Keratinocyte (primary cell): ENCODE data around the gene ADH1C. TPM values are rescaled to one million over a fixed set of nuclear protein-coding genes. Genes with fewer than 3 reads are reported as not detected.

Experiments
- DNase-seq: peaks from one replicate; pipeline ENCODE4 v3.0.0-alpha.2; 2011; ENCODE audit warnings: low read depth, missing footprints, low spot score
- FAIRE-seq: peaks from 2 replicates; lab custom pipeline; 2011; peaks lifted over from hg19 to GRCh38; lab: Jason Lieb, UNC
- H2AFZ ChIP-seq: 2 replicates; pipeline ENCODE4 v1.6.0; 2012; ENCODE audit warnings: low read length, control low read depth, inconsistent platforms; ENCODE audit not compliant: control insufficient read depth
- H3K27ac ChIP-seq: 2 replicates; pipeline ENCODE4 v1.5.1; 2011; ENCODE audit warnings: low read length; ENCODE audit not compliant: control insufficient read depth, insufficient read depth
- H3K27me3 ChIP-seq: 3 replicates; pipeline ENCODE4 v1.6.0; 2011; ENCODE audit warnings: low read length; ENCODE audit not compliant: control insufficient read depth, insufficient read depth; ENCODE audit errors: extremely low read depth
- H3K36me3 ChIP-seq, 2 experiments: 2 replicates in 1 of 2; 3 replicates in 1 of 2; pipeline ENCODE4 v1.5.1; 2011; ENCODE audit warnings: low read length in 2 of 2, mild to moderate bottlenecking in 1 of 2; ENCODE audit not compliant: control insufficient read depth in 2 of 2, insufficient read depth in 2 of 2; ENCODE audit errors: extremely low read depth in 1 of 2
- H3K4me1 ChIP-seq: 3 replicates; pipeline ENCODE4 v1.5.1; 2011; ENCODE audit warnings: low read length; ENCODE audit not compliant: control insufficient read depth, insufficient read depth; ENCODE audit errors: extremely low read depth
- H3K4me2 ChIP-seq: 3 replicates; pipeline ENCODE4 v1.6.0; 2011; ENCODE audit warnings: low read depth, low read length; ENCODE audit not compliant: control insufficient read depth, insufficient read depth; ENCODE audit errors: extremely low read depth
- H3K4me3 ChIP-seq, 3 experiments: fragments of 200-600 bp in 1 of 3; sonication (generic) in 1 of 3; 2 replicates in 2 of 3; 3 replicates in 1 of 3; pipeline ENCODE4 v1.5.1; 2011 to 2016; ENCODE audit warnings: low read length in 3 of 3, mild to moderate bottlenecking in 3 of 3, control low read depth in 2 of 3, inconsistent platforms in 1 of 3, low read depth in 1 of 3, mixed read lengths in 1 of 3, mixed run types in 1 of 3, moderate library complexity in 1 of 3; ENCODE audit not compliant: control insufficient read depth in 2 of 3, insufficient read depth in 2 of 3; ENCODE audit errors: extremely low read depth in 1 of 3
- H3K79me2 ChIP-seq: 2 replicates; pipeline ENCODE4 v1.6.0; 2012; ENCODE audit warnings: low read length; ENCODE audit not compliant: control insufficient read depth, insufficient read depth
- H3K9ac ChIP-seq: 3 replicates; pipeline ENCODE4 v1.6.0; 2011; ENCODE audit warnings: low read length; ENCODE audit not compliant: control insufficient read depth, insufficient read depth; ENCODE audit errors: extremely low read depth
- H3K9me1 ChIP-seq: 3 replicates; pipeline ENCODE4 v1.6.0; 2011; ENCODE audit warnings: low read length; ENCODE audit not compliant: control insufficient read depth, insufficient read depth; ENCODE audit errors: extremely low read depth
- H3K9me3 ChIP-seq: 2 replicates; pipeline ENCODE4 v1.5.1; 2012; ENCODE audit warnings: low read depth, low read length; ENCODE audit not compliant: control insufficient read depth
- H4K20me1 ChIP-seq: 3 replicates; pipeline ENCODE4 v1.6.0; 2011; ENCODE audit warnings: low read length; ENCODE audit not compliant: control insufficient read depth, insufficient read depth; ENCODE audit errors: extremely low read depth
- CTCF ChIP-seq, 3 experiments: IDR thresholded peaks in 1 of 3; conservative IDR thresholded peaks in 1 of 3; optimal IDR thresholded peaks in 1 of 3; 2 replicates in 2 of 3; 3 replicates in 1 of 3; pipeline versions ENCODE3 to v1.5.1; 2011; ENCODE audit warnings: low read length in 3 of 3, mild to moderate bottlenecking in 3 of 3, moderate library complexity in 2 of 3, control low read depth in 1 of 3, inconsistent platforms in 1 of 3; ENCODE audit not compliant: insufficient read depth in 2 of 3; ENCODE audit errors: extremely low read depth in 1 of 3
- EZH2 ChIP-seq: IDR thresholded peaks from one replicate; pipeline ENCODE4 v1.6.1; 2012; ENCODE audit warnings: inconsistent platforms, mild to moderate bottlenecking, low read length, moderate library complexity
- dilution Hi-C: fragments of 300-500 bp; cut with MboI; formaldehyde crosslinking; loops from one replicate; pipeline ENCODE4 v1.7.0; 2020; ENCODE audit warnings: low sequenced_read_pairs; ENCODE audit not compliant: extremely low pct_ligation_motif_present
- polyA plus RNA-seq, 5 experiments: library from polyadenylated mRNA; depleted of rRNA in 3 of 5; stranded (reverse) in 3 of 5; stranded (forward) in 1 of 5; unstranded in 1 of 5; fragments of >200 nt; gene quantifications; 1 replicate in 1 of 5; 2 replicates in 3 of 5; 3 replicates in 1 of 5; pipeline versions ENCODE4 v1.2.1 to v1.2.3, GENCODE V29; 2011 to 2012; ENCODE audit warnings: missing spikeins in 2 of 5, low read depth in 1 of 5, low replicate concordance in 1 of 5

The ADH1C gene
- polyA plus RNA-seq, 1 donor (not counting 4 experiments of a cell fraction or from before 2014, with no cell fraction given), result 0.03 TPM

DNA sequence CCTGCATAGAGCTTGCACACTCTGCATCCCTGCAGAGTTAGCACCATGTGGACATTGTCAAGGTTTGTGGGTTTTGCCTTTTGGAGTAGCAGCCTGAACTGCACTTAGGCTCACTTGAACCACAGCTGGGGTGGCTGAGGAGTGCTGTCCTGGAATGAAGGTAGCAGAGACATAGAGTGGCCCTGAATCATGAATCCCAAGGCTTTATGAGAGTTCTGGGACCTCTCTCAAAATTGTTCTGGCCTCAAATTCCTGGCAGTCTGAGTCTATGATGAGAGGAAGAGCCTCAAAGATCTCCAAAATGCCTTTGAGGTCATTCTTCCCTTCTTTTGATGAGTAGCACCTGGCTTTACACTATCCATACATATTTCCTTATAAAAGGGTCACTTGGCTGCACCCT is 37.1 kb upstream of the ADH1C start:
- no peak overlapping the region for H3K4me3 ChIP-seq
- no peaks in the 10 kb centered on the region for H3K36me3 ChIP-seq
- FAIRE-seq (no peak), DNase-seq (no peak)
- H3K79me2 ChIP-seq, result no peaks in the 10 kb centered on the region
- no peaks in the 10 kb centered on the region for H3K4me1 ChIP-seq
- H3K9ac ChIP-seq, result no peak overlapping the region
- no peaks in the 10 kb centered on the region for H3K9me1 ChIP-seq
- H3K9me3 ChIP-seq, result no peaks in the 10 kb centered on the region
- no peak overlapping the region for H3K27ac ChIP-seq
- no peaks in the 10 kb centered on the region for H4K20me1 ChIP-seq
- TF ChIP-seq CTCF (optimal IDR thresholded peaks at IDR 0.05 in 1 of 3, IDR thresholded peaks at IDR 0.05 in 1 of 3, conservative IDR thresholded peaks at IDR 0.05 in 1 of 3; ENCODE audit: extremely low read depth in 1 of 3, insufficient read depth in 2 of 3, low read length in 3 of 3), result no peak
- no peak for TF ChIP-seq EZH2
- no peaks in the 10 kb centered on the region for H3K27me3 ChIP-seq
- no peak overlapping the region for H3K4me2 ChIP-seq
- H2AFZ ChIP-seq, result no peak overlapping the region
- dilution Hi-C loops, result no loop called here

- H3K4me2 ChIP-seq, result no peak overlapping the region
- no peak overlapping the region for H3K27ac ChIP-seq
- H3K4me3 ChIP-seq, result no peak overlapping the region
- H2AFZ ChIP-seq, result peak overlapping the region; percentile 56
- no peaks in the 10 kb centered on the region for H3K4me1 ChIP-seq
- no peak overlapping the region for H3K9ac ChIP-seq
- no peaks in the 10 kb centered on the region for H3K79me2 ChIP-seq
- DNase-seq (no peak), FAIRE-seq (no peak)
- no peaks in the 10 kb centered on the region for H3K9me1 ChIP-seq
- no peaks in the 10 kb centered on the region for H3K9me3 ChIP-seq
- no peaks in the 10 kb centered on the region for H3K36me3 ChIP-seq
- TF ChIP-seq CTCF (optimal IDR thresholded peaks at IDR 0.05 in 1 of 3, IDR thresholded peaks at IDR 0.05 in 1 of 3, conservative IDR thresholded peaks at IDR 0.05 in 1 of 3; ENCODE audit: extremely low read depth in 1 of 3, insufficient read depth in 2 of 3, low read length in 3 of 3) (no peak), EZH2 (no peak)
- H4K20me1 ChIP-seq, result no peaks in the 10 kb centered on the region
- H3K27me3 ChIP-seq, result no peaks in the 10 kb centered on the region
- dilution Hi-C loops, result no loop called here
Observed at GRCh38 chr4:99383833-99384392, 31.4 kb upstream of the ADH1C start.
